Measurements from ENCODE around the gene LETM1.

- TF ChIP-seq CEBPB (IDR thresholded peaks at IDR 0.05; ENCODE audit: low read depth) = no peak
- TF ChIP-seq YY1 (IDR thresholded peaks at IDR 0.05; ENCODE audit: extremely low read depth, insufficient replicate concordance, low read depth, low read length) = no peak
- TF ChIP-seq CTCF (IDR thresholded peaks at IDR 0.05 in 2 of 3, conservative IDR thresholded peaks at IDR 0.05 in 1 of 3; ENCODE audit: borderline replicate concordance in 1 of 3, insufficient read depth in 1 of 3, low read depth in 2 of 3, low read length in 2 of 3) = no peak
- no peak for TF ChIP-seq POLR2AphosphoS5 (IDR thresholded peaks at IDR 0.05; ENCODE audit: low read depth, low read length)
- TF ChIP-seq ELF1 (IDR thresholded peaks at IDR 0.05; ENCODE audit: borderline replicate concordance, low read depth) = no peak
- no peak for TF ChIP-seq RAD21 (IDR thresholded peaks at IDR 0.05; ENCODE audit: low read depth)
These were observed 82.2 kb downstream of the LETM1 start for GRCh38 chr4:1773754-1774153.
